Fibroblast of villous mesenchyme (primary cell): ENCODE results near the gene SLC43A1. TPM values are rescaled to one million over a fixed set of nuclear protein-coding genes. Genes with fewer than 3 reads are reported as not detected.

Experiments used
- DNase-seq: peaks from one replicate; pipeline ENCODE4 v3.0.0-alpha.2; 2010; ENCODE audit warnings: low read depth
- H3K4me3 ChIP-seq: 2 replicates; pipeline ENCODE4 v1.5.1; 2011; ENCODE audit warnings: low read depth, mild to moderate bottlenecking, low read length
- CTCF ChIP-seq: IDR thresholded peaks from 2 replicates; pipeline ENCODE4 v1.5.1; 2012; ENCODE audit warnings: low read depth, mild to moderate bottlenecking, low read length; ENCODE audit not compliant: insufficient read depth
- total RNA-seq: library from RNA; depleted of rRNA; stranded (reverse); fragments of >200 nt; gene quantifications from 2 replicates; pipeline ENCODE4 v1.2.3, GENCODE V29; 2012

Gene SLC43A1
- total RNA-seq, 1 donor: 6.0 TPM

- peak; percentile 78 for TF ChIP-seq CTCF
- DNase-seq: peak; percentile 34
- no peak overlapping the region for H3K4me3 ChIP-seq
Measured at GRCh38 chr11:57491371-57492061, 24.0 kb downstream of the SLC43A1 start.

GRCh38 chr11:57490456-57491248, 24.9 kb downstream of the SLC43A1 start:
- no peak for DNase-seq
- H3K4me3 ChIP-seq: no peak overlapping the region
- no peak for TF ChIP-seq CTCF

- DNase-seq: no peak
- no peak overlapping the region for H3K4me3 ChIP-seq
- TF ChIP-seq CTCF: no peak
Measured at GRCh38 chr11:57487920-57488659, 27.4 kb downstream of the SLC43A1 start.

- TF ChIP-seq CTCF: no peak
- DNase-seq: no peak
Measured at GRCh38 chr11:57487021-57487778, 28.3 kb downstream of the SLC43A1 start.

GRCh38 chr11:57485217-57485990, 30.1 kb downstream of the SLC43A1 start:
- TF ChIP-seq CTCF: no peak
- DNase-seq: no peak
- no peak overlapping the region for H3K4me3 ChIP-seq

More at GRCh38 chr11:57487021-57487778, 28.3 kb downstream of the SLC43A1 start:
- H3K4me3 ChIP-seq: no peak overlapping the region

GRCh38 chr11:57484141-57484710, 31.3 kb downstream of the SLC43A1 start:
- no peak overlapping the region for H3K4me3 ChIP-seq
- DNase-seq: no peak
- no peak for TF ChIP-seq CTCF
